ENCODE data around the gene IRX6.

The IRX6 gene

GRCh38 chr16:55367301-55367811, 43.4 kb downstream of the IRX6 start:
- no peak for DNase-seq (ENCODE audit: low read depth in 2 of 2)

DNA sequence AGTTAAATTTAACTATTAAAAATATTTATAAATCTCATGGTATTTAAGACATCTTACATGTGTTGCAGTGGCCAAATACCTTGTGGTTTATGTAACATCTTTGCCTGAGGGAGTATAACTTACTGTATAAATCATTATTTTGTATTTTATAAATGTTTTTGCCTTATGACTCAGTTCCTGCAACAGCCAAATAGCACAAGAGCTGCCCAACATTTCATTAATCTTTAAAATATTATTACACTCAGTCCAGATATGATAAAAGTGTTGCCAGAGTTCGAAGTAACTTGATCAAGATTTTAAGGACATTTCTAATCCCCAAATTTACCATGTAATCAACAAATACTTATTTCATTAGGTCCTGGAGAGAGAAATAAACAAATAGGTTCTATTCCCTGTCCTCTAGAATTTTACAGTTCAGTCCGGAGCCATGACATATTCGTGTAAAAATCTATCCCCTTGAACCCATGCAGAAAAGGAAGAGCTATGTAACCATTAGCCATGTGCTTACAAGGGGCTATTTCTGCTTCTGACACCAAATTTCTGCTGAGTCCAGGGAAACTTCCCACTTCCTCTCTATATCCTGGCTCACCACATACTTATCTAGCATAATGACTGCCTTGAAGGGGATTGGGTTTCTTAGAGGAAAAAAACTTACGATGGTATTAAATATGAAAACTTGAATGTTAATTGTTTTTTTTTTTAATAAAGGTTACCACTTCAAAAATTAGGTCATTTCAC, 44.0 kb downstream of the IRX6 start:
- no peak for DNase-seq (ENCODE audit: low read depth in 2 of 2)

- DNase-seq (ENCODE audit: low read depth in 2 of 2) = no peak
Observed at GRCh38 chr16:55369151-55369550, 45.1 kb downstream of the IRX6 start.

GRCh38 chr16:55370762-55371482, 46.9 kb downstream of the IRX6 start:
- DNase-seq (ENCODE audit: low read depth in 2 of 2) = no peak

- DNase-seq (ENCODE audit: low read depth in 2 of 2) = no peak
Observed at GRCh38 chr16:55372792-55373488, 48.9 kb downstream of the IRX6 start.

- no peak for DNase-seq (ENCODE audit: low read depth in 2 of 2)
Observed at GRCh38 chr16:55373489-55373832, 49.5 kb downstream of the IRX6 start.

DNA sequence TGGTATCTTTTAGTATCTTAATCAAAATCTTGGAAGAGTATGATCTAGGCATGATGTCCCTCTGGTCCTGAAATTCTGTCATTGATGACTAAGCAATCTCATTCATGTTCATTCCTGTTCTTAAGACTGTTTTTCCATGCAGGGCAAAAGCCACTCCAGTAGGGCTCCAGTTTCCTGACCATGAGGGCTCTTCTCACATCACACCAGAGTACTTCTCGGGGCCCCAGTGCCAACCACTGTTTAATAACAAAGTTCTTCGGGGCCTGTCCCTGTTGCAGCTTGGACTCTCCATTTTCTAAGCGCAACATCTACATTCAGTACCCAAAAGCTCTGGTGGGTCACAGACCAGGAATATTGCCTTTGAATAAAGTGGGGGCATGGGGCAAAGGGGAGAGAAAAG, 52.0 kb downstream of the IRX6 start:
- no peak for DNase-seq (ENCODE audit: low read depth in 2 of 2)

- DNase-seq (ENCODE audit: low read depth in 2 of 2) = no peak
Observed at GRCh38 chr16:55376567-55377167, 52.7 kb downstream of the IRX6 start.

GRCh38 chr16:55377840-55378239, 53.8 kb downstream of the IRX6 start:
- DNase-seq (ENCODE audit: low read depth in 2 of 2) = no peak

DNA sequence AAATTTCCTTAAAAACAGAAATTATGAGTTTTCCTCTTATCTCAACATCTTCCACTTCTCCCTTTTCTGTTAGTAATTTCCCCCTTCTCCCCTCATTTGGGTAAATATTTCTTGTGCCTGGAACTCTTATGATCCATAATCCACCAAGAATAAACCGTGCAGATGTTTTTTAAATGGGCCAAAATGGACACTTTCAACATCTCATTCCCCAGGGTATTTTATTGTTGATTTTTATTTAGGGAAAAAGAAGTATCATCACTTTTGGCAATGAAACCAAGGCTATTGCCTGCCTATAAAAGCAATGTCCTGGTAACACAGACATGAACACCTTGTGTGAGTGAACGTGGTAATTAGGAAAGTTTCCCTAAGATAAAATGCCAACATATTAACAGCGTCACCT, 54.6 kb downstream of the IRX6 start:
- DNase-seq (ENCODE audit: low read depth in 2 of 2) = no peak

DNA sequence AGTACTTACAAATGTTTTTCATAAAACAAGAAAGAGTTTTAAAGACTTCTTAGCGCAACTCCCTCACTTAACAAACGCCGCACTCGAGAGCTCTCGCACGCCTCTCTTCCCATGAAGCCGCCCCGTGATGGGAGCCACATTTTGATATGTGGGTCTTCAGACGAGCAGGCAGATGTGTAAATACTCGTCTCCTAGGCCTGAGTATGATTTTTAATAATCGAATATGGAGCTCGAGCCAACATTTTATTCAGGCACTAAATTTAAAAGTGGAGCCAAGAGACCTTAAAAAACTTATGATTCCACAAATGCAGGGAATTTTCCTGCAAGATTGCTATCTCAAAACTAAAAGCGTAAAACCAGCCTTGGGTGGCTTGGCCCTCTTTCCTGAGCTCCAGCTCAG, 55.4 kb downstream of the IRX6 start:
- no peak for DNase-seq (ENCODE audit: low read depth in 2 of 2)

GRCh38 chr16:55379876-55380390, 55.9 kb downstream of the IRX6 start:
- DNase-seq (ENCODE audit: low read depth in 2 of 2) = no peak
